HEK293 (cell line): Measurements from ENCODE around the gene MRPS5.

Experiments used
- CTCF ChIA-PET: fragments of 350-600 bp; formaldehyde crosslinking; extraction: SDS; loops from one replicate; lab custom pipeline; 2021; ENCODE audit warnings: antibody characterized with exemption; lab: Yijun Ruan, JAX
- POLR2A ChIA-PET: fragments of 300-600 bp; formaldehyde crosslinking; extraction: SDS; loops from one replicate; lab custom pipeline; 2020; ENCODE audit warnings: antibody characterized with exemption, inconsistent platforms; lab: Yijun Ruan, JAX
- H3K27ac ChIP-seq: fragments of 200-500 bp; sonication (Bioruptor generic); 2 replicates; pipeline ENCODE4 v1.5.1; 2014; ENCODE audit warnings: low read depth, low read length, control low read depth, inconsistent platforms; ENCODE audit errors: extremely low read depth
- H3K36me3 ChIP-seq, 2 experiments: fragments of 200-500 bp in 1 of 2; sonication (Bioruptor generic) in 1 of 2; 1 replicate in 1 of 2; 2 replicates in 1 of 2; pipeline ENCODE4 v1.5.1; 2014 to 2017; ENCODE audit warnings: inconsistent platforms in 2 of 2, low read length in 2 of 2; ENCODE audit not compliant: control insufficient read depth in 2 of 2, insufficient read depth in 1 of 2
- H3K4me1 ChIP-seq: fragments of 200-500 bp; sonication (Bioruptor generic); 2 replicates; pipeline ENCODE4 v1.5.1; 2014; ENCODE audit warnings: mild to moderate bottlenecking, low read length, inconsistent platforms; ENCODE audit not compliant: control insufficient read depth, insufficient read depth
- H3K4me3 ChIP-seq: 2 replicates; pipeline ENCODE4 v1.5.1; 2011; ENCODE audit warnings: low read depth, mild to moderate bottlenecking, control low read depth, low read length, moderate library complexity
- H3K9me3 ChIP-seq: fragments of 200-500 bp; sonication (Bioruptor generic); 2 replicates; pipeline ENCODE4 v1.5.1; 2014; ENCODE audit warnings: low read depth, low read length, inconsistent platforms; ENCODE audit not compliant: control insufficient read depth, insufficient read depth
- HIC1 ChIP-seq: fragments of 450-650 bp; formaldehyde crosslinking; IDR thresholded peaks from 2 replicates; pipeline ENCODE4 v1.5.1; 2016; ENCODE audit warnings: missing biosample characterization, missing genetic modification characterization
- HOXC10 ChIP-seq: sonication (generic); formaldehyde crosslinking; IDR thresholded peaks from 2 replicates; pipeline ENCODE4 v1.8.1; 2023; ENCODE audit warnings: mild to moderate bottlenecking, missing genetic modification reagents
- RBAK ChIP-seq: fragments of 450-650 bp; formaldehyde crosslinking; IDR thresholded peaks from 2 replicates; pipeline ENCODE4 v1.5.1; 2016; ENCODE audit warnings: missing biosample characterization, missing genetic modification characterization
- REPIN1 ChIP-seq: fragments of 450-650 bp; formaldehyde crosslinking; IDR thresholded peaks from 2 replicates; pipeline ENCODE4 v1.5.1; 2017; ENCODE audit warnings: missing biosample characterization, missing genetic modification characterization, low read depth
- SCRT2 ChIP-seq: fragments of 450-650 bp; formaldehyde crosslinking; IDR thresholded peaks from 2 replicates; pipeline ENCODE4 v1.5.1; 2016; ENCODE audit warnings: missing biosample characterization, missing genetic modification characterization
- SETDB1 ChIP-seq: IDR thresholded peaks from one replicate; pipeline ENCODE4 v1.6.1; 2017; ENCODE audit warnings: mild to moderate bottlenecking, low read length, moderate library complexity, mixed read lengths; ENCODE audit not compliant: insufficient read length
- SP3 ChIP-seq: fragments of 450-650 bp; formaldehyde crosslinking; IDR thresholded peaks from 2 replicates; pipeline ENCODE4 v1.5.1; 2016; ENCODE audit warnings: missing biosample characterization, missing genetic modification characterization
- TRIM28 ChIP-seq: IDR thresholded peaks from 2 replicates; pipeline ENCODE4 v1.6.1; 2011; ENCODE audit warnings: low read length, control low read depth, borderline replicate concordance
- ZNF132 ChIP-seq: fragments of 450-650 bp; formaldehyde crosslinking; IDR thresholded peaks from 2 replicates; pipeline ENCODE4 v1.5.1; 2017; ENCODE audit warnings: missing biosample characterization, missing genetic modification characterization, borderline replicate concordance
- ZNF138 ChIP-seq: fragments of 450-650 bp; formaldehyde crosslinking; IDR thresholded peaks from 2 replicates; pipeline ENCODE4 v1.5.1; 2016; ENCODE audit warnings: missing biosample characterization, missing genetic modification characterization, borderline replicate concordance
- ZNF274 ChIP-seq, 2 experiments: fragments of 200-500 bp in 1 of 2; fragments of 450-650 bp in 1 of 2; sonication (Bioruptor generic) in 1 of 2; formaldehyde crosslinking in 1 of 2; IDR thresholded peaks; 2 replicates each; pipeline versions ENCODE4 v1.5.1 to v1.6.1; 2014 to 2016; ENCODE audit warnings: borderline replicate concordance in 1 of 2, inconsistent platforms in 1 of 2, low read length in 1 of 2, missing biosample characterization in 1 of 2, missing genetic modification characterization in 1 of 2
- ZNF341 ChIP-seq: fragments of 450-650 bp; formaldehyde crosslinking; IDR thresholded peaks from 2 replicates; pipeline ENCODE4; 2016; ENCODE audit warnings: low read depth, missing biosample characterization, missing genetic modification characterization
- ZNF391 ChIP-seq: fragments of 450-650 bp; formaldehyde crosslinking; IDR thresholded peaks from 2 replicates; pipeline ENCODE4 v1.5.1; 2016; ENCODE audit warnings: low read depth, missing biosample characterization, missing genetic modification characterization, borderline replicate concordance
- ZNF585B ChIP-seq: fragments of 450-650 bp; formaldehyde crosslinking; IDR thresholded peaks from 2 replicates; pipeline ENCODE4 v1.5.1; 2016; ENCODE audit warnings: missing biosample characterization, missing genetic modification characterization
- ZSCAN30 ChIP-seq: fragments of 450-650 bp; IDR thresholded peaks from 2 replicates; pipeline ENCODE4 v1.5.1; 2018; ENCODE audit warnings: missing biosample characterization, mild to moderate bottlenecking, missing genetic modification characterization, moderate library complexity

MRPS5 gene

DNA sequence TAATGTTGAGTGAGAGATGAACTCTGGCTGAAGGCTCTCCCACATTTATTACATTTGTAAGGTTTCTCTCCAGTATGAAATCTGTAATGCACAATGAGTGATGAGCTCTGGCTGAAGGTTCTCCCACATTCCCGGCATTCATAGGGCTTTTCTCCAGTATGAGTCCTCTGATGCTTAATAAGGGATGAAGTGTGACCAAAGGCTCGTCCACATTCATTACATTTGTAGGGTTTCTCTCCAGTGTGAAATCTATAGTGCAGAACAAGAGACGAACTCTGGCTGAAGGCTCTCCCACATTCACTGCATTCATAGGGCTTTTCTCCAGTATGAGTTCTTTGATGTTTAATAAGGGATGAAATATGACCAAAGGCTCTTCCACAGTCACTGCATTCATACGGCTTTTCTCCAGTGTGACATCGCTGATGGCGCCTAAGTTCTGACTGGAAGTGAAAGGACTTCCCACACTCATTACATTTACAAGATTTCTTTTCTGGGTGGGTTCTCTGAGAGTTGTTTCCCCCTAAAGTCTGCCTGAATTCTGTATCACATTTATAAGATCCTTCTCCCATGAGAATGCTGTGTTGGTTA, 27.9 kb upstream of the MRPS5 start:
- peaks cover 5 to 66% of the 10 kb centered on the region in 2 experiments; a peak in 2 of 3 replicates for H3K36me3 ChIP-seq
- CTCF ChIA-PET: no interaction called here
- H3K4me1 ChIP-seq: no peaks in the 10 kb centered on the region
- TF ChIP-seq RBAK (tag by site-specific recombination) (no peak), SETDB1 (peak; percentile 100), ZNF274 (IDR thresholded peaks at IDR 0.05; ENCODE audit: low read length) (peak; percentile 79), ZNF274 (tag by site-specific recombination; IDR thresholded peaks at IDR 0.05; ENCODE audit: borderline replicate concordance) (peak; percentile 94), TRIM28 (peak; percentile 98; the same call in 1 of the 2 replicates)
- no peaks in the 10 kb centered on the region for H3K9me3 ChIP-seq
- POLR2A ChIA-PET: no interaction called here
- H3K27ac ChIP-seq: no peak overlapping the region
- H3K4me3 ChIP-seq: no peak overlapping the region

GRCh38 chr2:95143838-95144237, 22.2 kb upstream of the MRPS5 start:
- H3K9me3 ChIP-seq: no peaks in the 10 kb centered on the region; the same call in 1 of the 2 replicates
- no peak overlapping the region for H3K27ac ChIP-seq
- H3K36me3 ChIP-seq: peaks cover 0 to 9% of the 10 kb centered on the region in 2 experiments; a peak in 1 of 3 replicates
- no peak overlapping the region for H3K4me3 ChIP-seq
- no peaks in the 10 kb centered on the region for H3K4me1 ChIP-seq
- POLR2A ChIA-PET: no interaction called here
- no peak for TF ChIP-seq ZNF132 (tag by site-specific recombination)
- TF ChIP-seq SETDB1: peak; percentile 32
- TF ChIP-seq ZNF138 (tag by site-specific recombination): no peak
- no peak for TF ChIP-seq HIC1 (tag by site-specific recombination)
- no peak for TF ChIP-seq HOXC10 (CRISPR knock-in tag)
- TF ChIP-seq, all 188 proteins: peak for 1
- CTCF ChIA-PET: interaction anchor here (0.5 to 0.7 kb wide), 2 partner anchors 12 to 14 kb away, joined by 3 to 6 read pairs; no protein-coding TSS in a partner anchor

DNA sequence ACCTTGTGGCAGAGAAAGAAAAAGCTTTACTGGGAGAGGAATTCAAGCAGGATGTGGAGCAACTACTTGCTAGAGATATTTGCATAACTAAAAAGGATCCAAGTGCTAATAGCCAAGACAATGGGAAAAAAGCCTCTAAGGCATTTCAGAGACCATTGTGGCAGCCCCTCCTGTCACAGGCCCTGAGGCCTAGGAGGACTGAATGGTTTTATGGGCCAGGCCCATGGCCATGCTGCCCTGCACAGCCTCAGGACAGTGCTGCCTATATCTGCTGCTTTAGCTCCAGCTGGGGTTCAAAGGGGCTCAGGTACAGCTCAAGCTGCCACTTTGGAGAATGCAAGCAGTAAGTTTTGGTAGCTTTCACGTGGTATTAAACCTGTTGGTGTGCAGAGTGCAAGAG, 17.1 kb upstream of the MRPS5 start:
- Histone ChIP-seq H3K4me3 (no peak overlapping the region), H3K27ac (no peak overlapping the region), H3K36me3 (no peaks in the 10 kb centered on the region; a peak in 1 of 3 replicates), H3K9me3 (no peaks in the 10 kb centered on the region; the same call in 1 of the 2 replicates), H3K4me1 (no peaks in the 10 kb centered on the region)
- POLR2A ChIA-PET: no interaction called here
- TF ChIP-seq ZNF341 (tag by site-specific recombination): no peak
- no peak for TF ChIP-seq SCRT2 (tag by site-specific recombination)
- no peak for TF ChIP-seq ZNF391 (tag by site-specific recombination)
- peak; percentile 51; the same call in 1 of the 2 replicates for TF ChIP-seq TRIM28
- peak; percentile 93 for TF ChIP-seq ZNF585B (tag by site-specific recombination)
- no peak for TF ChIP-seq REPIN1 (tag by site-specific recombination)
- no peak for TF ChIP-seq SP3 (tag by site-specific recombination)
- no peak for TF ChIP-seq ZSCAN30
- CTCF ChIA-PET: interaction anchor here (0.6 kb wide), 1 partner anchor 47 kb away, joined by 7 read pairs; no protein-coding TSS in a partner anchor
